ENCODE measurements around the gene KRTAP5-9.

GRCh38 chr11:71502871-71503435 is 45.3 kb upstream of the KRTAP5-9 start:
- TF ChIP-seq CTCF (IDR thresholded peaks at IDR 0.05) (no peak), POLR2A (IDR thresholded peaks at IDR 0.05) (no peak)

Data from thyroid gland (tissue), 4 donors.